Peyer's patch (tissue), 4 donors: ENCODE results near the gene DPP7.

ENCODE experiments used
- POLR2A ChIP-seq, 2 donors: fragments of 450-650 bp; IDR thresholded peaks; one replicate each; pipeline ENCODE4 v1.5.1; 2017; ENCODE audit warnings: antibody characterized with exemption in 2 of 2, mild to moderate bottlenecking in 2 of 2, moderate library complexity in 2 of 2
- TF ChIP-seq, protein P1 (sequence below), 6 experiments: fragments of 450-650 bp in 4 of 6; fragments of 200-600 bp in 2 of 6; sonication (generic) in 1 of 6; IDR thresholded peaks; one replicate each; pipeline ENCODE4 v1.5.1; 2017 to 2019; ENCODE audit warnings: antibody characterized with exemption in 6 of 6, mild to moderate bottlenecking in 3 of 6, moderate library complexity in 1 of 6

DNA sequence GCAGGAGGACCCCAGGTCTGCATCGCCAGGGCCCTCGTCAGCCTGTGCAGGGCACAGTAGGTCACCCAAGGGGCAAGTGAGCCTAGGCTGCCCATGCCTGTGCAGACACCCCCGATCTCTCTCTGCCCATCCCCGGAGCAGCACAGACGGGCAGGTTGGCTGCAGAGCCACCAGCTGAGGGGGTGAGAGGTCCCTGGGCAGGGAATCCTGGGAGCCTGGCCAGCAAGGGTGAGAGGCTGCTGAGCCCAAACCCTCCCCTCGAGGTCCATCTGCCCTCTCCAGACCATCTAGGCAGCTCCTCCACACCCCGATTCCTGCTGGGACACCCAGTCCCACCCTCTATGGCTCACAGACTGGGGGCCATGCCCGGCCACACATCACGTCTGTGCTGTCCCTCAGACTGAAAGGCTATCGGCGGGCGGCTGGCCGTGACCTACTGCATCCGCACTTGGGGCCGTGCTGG lies 2.8 kb upstream of the DPP7 start:
- TF ChIP-seq, protein P1, sequence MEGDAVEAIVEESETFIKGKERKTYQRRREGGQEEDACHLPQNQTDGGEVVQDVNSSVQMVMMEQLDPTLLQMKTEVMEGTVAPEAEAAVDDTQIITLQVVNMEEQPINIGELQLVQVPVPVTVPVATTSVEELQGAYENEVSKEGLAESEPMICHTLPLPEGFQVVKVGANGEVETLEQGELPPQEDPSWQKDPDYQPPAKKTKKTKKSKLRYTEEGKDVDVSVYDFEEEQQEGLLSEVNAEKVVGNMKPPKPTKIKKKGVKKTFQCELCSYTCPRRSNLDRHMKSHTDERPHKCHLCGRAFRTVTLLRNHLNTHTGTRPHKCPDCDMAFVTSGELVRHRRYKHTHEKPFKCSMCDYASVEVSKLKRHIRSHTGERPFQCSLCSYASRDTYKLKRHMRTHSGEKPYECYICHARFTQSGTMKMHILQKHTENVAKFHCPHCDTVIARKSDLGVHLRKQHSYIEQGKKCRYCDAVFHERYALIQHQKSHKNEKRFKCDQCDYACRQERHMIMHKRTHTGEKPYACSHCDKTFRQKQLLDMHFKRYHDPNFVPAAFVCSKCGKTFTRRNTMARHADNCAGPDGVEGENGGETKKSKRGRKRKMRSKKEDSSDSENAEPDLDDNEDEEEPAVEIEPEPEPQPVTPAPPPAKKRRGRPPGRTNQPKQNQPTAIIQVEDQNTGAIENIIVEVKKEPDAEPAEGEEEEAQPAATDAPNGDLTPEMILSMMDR (IDR thresholded peaks at IDR 0.05) = no peak
- no peak for TF ChIP-seq POLR2A (IDR thresholded peaks at IDR 0.05)
